ENCODE data around the gene HSP90AA1. TPM values are rescaled to one million over a fixed set of nuclear protein-coding genes. Genes with fewer than 3 reads are reported as not detected.
A peak's percentile ranks its signal among the peaks of the same experiment; 100 is the strongest.
"Not testable (repeated sequence)": the region's sequence is repeated elsewhere in the genome, so short reads cannot be mapped to it uniquely, and the experiment has no call there.

HSP90AA1 gene
- total RNA-seq, 2 donors from 2014 or later: 353 to 377 TPM

DNA sequence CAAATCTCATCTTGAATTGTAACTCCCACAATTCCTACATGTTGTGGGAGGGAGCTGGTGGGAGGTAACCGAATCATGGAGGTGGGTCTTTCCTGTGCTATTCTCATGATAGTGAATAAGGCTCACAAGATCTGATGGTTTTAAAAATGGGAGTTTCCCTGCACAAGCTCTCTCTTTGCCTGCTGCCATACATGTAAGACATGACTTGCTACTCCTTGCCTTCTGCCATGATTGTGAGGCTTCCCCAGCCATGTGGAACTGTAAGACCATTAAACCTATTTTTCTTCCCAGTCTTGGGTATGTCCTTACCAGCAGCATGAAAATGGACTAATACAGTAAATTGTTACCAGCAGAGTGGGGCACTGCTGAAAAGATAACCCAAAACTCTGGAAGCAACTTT lies 22.5 kb upstream of the HSP90AA1 start:
- not testable (repeated sequence) for H3K9me3 Mint-ChIP-seq; ATAC-seq (replicated peaks in 1 of 2); H3K27ac Mint-ChIP-seq; H3K36me3 Mint-ChIP-seq (ENCODE audit: insufficient read depth in 2 of 2); H3K4me1 Mint-ChIP-seq (ENCODE audit: low read depth); H3K4me3 Mint-ChIP-seq; DNase-seq
- peaks cover 13% of the 10 kb centered on the region for H3K27me3 Mint-ChIP-seq (ENCODE audit: low read depth)

DNA sequence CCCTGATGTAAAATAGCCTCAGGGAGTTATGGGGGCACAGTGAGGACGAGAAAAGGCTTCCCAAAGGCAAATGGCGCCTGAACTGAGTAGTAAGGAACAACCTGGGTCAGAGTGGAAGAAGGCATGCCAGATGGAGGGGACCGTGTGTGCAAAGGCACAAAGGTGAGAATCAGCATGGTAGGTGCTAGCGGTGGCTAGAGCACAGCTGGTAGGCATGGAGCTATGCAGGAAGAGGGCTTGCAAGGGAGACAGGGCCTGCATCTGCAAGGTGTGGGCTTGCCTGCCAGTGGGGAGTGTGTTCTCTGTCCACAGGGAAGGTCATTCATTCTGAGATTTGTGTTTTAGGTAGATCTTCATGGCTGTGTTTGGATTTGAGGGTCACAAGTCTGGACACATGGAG lies 18.5 kb upstream of the HSP90AA1 start:
- Mint-ChIP-seq H3K27ac (no peak overlapping the region), H3K4me3 (no peak overlapping the region), H3K36me3 (ENCODE audit: insufficient read depth in 2 of 2) (peaks cover 3% of the 10 kb centered on the region in 2 donors), H3K9me3 (peaks cover 4 to 6% of the 10 kb centered on the region in 2 donors), H3K4me1 (ENCODE audit: low read depth) (no peaks in the 10 kb centered on the region), H3K27me3 (ENCODE audit: low read depth) (no peaks in the 10 kb centered on the region)
- DNase-seq: no peak
- no peak for ATAC-seq (replicated peaks in 1 of 2)

DNA sequence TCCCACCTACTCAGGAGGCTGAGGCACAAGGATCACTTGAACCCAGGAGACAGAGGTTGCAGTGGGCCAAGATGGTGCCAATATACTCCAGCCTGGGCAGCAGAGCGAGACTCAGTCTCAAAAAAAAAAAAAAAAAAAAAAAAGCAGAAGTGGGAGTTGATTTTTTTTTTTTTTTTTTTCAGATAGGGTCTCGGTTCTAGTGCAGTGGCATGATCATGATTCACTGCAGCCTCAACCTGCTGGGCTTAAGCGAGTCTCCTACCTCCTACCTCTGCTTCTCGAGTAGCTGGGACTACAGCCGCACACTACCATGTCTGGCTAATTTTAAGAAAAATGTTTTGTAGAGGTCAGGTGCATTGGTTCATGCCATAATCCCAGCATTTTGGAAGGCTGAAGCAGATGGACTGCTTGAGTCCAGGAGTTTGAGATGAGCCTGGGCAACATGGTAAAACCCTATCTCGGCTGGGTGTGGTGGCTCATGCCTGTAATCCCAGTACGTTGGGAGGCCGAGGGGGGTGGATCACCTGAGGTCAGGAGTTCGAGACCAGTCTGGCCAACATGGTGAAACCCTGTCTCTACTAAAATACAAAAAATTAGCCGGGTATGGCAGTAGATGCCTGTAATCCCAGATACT lies 16.3 kb upstream of the HSP90AA1 start:
- Mint-ChIP-seq H3K27ac (no peak overlapping the region), H3K27me3 (ENCODE audit: low read depth) (no peaks in the 10 kb centered on the region), H3K4me3 (no peak overlapping the region), H3K4me1 (ENCODE audit: low read depth) (no peaks in the 10 kb centered on the region), H3K9me3 (no peaks in the 10 kb centered on the region), H3K36me3 (ENCODE audit: insufficient read depth in 2 of 2) (no peaks in the 10 kb centered on the region)
- DNase-seq (no peak), ATAC-seq (replicated peaks in 1 of 2) (no peak)

DNA sequence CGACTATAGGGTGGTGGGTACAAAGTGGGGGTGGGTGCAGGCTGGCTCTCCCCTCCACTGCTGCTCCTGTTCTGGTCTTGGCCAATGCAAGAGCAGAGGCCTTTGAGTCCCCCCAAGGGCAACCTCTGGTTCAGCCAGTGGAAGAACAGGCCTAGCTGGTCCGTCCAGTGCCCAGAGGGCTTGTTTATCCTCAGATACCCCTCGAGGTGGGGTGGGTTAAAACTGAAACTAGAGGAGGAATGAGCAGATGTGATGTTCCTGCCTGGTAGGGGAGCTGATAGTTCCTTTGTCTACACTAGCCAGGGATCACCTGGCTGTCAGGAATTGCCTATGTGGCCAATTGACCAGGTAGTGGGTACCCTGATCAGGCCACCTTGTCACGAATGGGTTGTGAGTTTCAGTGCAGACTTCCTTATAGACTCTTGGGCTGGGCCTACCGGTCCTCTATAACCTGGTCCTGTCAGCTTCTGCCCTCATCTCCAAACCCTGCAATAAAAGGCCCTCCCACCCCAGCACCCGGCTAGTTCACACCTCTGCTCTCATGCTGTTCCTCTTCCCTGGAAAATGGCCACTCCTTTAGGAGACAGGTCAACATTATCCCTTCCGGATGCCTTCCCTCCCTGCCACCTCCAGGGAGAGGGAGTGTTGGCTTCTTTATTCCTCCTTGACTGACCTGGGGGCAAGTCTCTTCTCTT lies 10.7 kb upstream of the HSP90AA1 start:
- H3K27me3 Mint-ChIP-seq (ENCODE audit: low read depth): no peaks in the 10 kb centered on the region
- no peak for DNase-seq
- no peaks in the 10 kb centered on the region for H3K36me3 Mint-ChIP-seq (ENCODE audit: insufficient read depth in 2 of 2)
- no peak overlapping the region for H3K4me3 Mint-ChIP-seq
- no peaks in the 10 kb centered on the region for H3K9me3 Mint-ChIP-seq
- no peak overlapping the region for H3K27ac Mint-ChIP-seq
- H3K4me1 Mint-ChIP-seq (ENCODE audit: low read depth): peaks cover 27% of the 10 kb centered on the region
- ATAC-seq (replicated peaks in 1 of 2): no peak

DNA sequence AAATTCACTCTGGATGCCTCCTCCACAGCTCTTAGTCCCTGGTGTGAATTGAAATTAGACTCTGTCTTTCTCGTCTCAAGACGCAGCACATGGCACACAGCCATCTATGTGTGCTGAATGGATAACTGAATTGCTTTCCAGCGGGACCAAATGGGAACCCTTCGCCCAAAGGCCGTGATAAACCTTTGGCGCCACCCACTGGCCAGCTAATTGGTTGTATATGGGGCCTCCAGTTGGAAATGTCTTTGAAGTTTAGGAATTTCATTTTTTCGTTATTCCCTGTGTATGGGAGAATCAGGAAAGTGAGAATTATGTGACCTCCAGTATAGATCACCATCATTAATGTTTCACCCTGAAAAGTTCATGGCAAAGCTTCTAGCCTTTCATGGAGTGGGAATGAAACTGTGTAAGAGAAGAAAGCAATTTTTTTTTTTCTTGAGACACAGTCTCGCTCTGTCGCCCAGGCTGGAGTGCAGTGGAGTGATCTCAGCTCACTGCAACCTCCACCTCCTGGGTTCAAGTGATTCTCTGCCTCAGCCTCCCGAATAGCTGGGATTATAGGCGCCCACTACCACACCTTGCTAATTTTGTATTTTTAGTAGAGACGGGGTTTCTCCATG lies 9.8 kb upstream of the HSP90AA1 start:
- no peaks in the 10 kb centered on the region for H3K36me3 Mint-ChIP-seq (ENCODE audit: insufficient read depth in 2 of 2)
- H3K27me3 Mint-ChIP-seq (ENCODE audit: low read depth): no peaks in the 10 kb centered on the region
- H3K4me3 Mint-ChIP-seq: peak overlapping the region; percentile 39 to 41
- no peaks in the 10 kb centered on the region for H3K9me3 Mint-ChIP-seq
- DNase-seq (peak; percentile 58 to 69), ATAC-seq (replicated peaks in 1 of 2) (peak; percentile 50 to 56)
- peaks cover 27% of the 10 kb centered on the region for H3K4me1 Mint-ChIP-seq (ENCODE audit: low read depth)
- H3K27ac Mint-ChIP-seq: no peak overlapping the region

- H3K36me3 Mint-ChIP-seq (ENCODE audit: insufficient read depth in 2 of 2): no peaks in the 10 kb centered on the region
- DNase-seq (no peak), ATAC-seq (replicated peaks in 1 of 2) (peak; percentile 12 to 24)
- H3K4me1 Mint-ChIP-seq (ENCODE audit: low read depth): peaks cover 27% of the 10 kb centered on the region
- peak overlapping the region; percentile 39 to 41 for H3K4me3 Mint-ChIP-seq
- no peaks in the 10 kb centered on the region for H3K9me3 Mint-ChIP-seq
- H3K27ac Mint-ChIP-seq: no peak overlapping the region
- no peaks in the 10 kb centered on the region for H3K27me3 Mint-ChIP-seq (ENCODE audit: low read depth)
Measured at GRCh38 chr14:102095871-102096568, 9.2 kb upstream of the HSP90AA1 start.

- Mint-ChIP-seq H3K9me3 (no peaks in the 10 kb centered on the region), H3K27ac (no peak overlapping the region), H3K36me3 (ENCODE audit: insufficient read depth in 2 of 2) (no peaks in the 10 kb centered on the region), H3K4me3 (peak overlapping the region; percentile 25 to 32), H3K27me3 (ENCODE audit: low read depth) (no peaks in the 10 kb centered on the region), H3K4me1 (ENCODE audit: low read depth) (peaks cover 31% of the 10 kb centered on the region)
- ATAC-seq (replicated peaks in 1 of 2) (peak; percentile 76 to 83), DNase-seq (no peak)
Measured at GRCh38 chr14:102095231-102095870, 8.5 kb upstream of the HSP90AA1 start.

GRCh38 chr14:102094101-102094500 lies 7.3 kb upstream of the HSP90AA1 start:
- Mint-ChIP-seq H3K27ac (no peak overlapping the region), H3K36me3 (ENCODE audit: insufficient read depth in 2 of 2) (peaks cover 0 to 2% of the 10 kb centered on the region in 2 donors), H3K27me3 (ENCODE audit: low read depth) (no peaks in the 10 kb centered on the region), H3K9me3 (no peaks in the 10 kb centered on the region), H3K4me1 (ENCODE audit: low read depth) (peaks cover 43% of the 10 kb centered on the region), H3K4me3 (no peak overlapping the region)
- no peak for ATAC-seq (replicated peaks in 1 of 2)
- DNase-seq: no peak

- no peak overlapping the region for H3K4me3 Mint-ChIP-seq
- DNase-seq (no peak), ATAC-seq (replicated peaks in 1 of 2) (no peak)
- peaks cover 0 to 2% of the 10 kb centered on the region in 2 donors for H3K36me3 Mint-ChIP-seq (ENCODE audit: insufficient read depth in 2 of 2)
- no peak overlapping the region for H3K27ac Mint-ChIP-seq
- peaks cover 56% of the 10 kb centered on the region for H3K4me1 Mint-ChIP-seq (ENCODE audit: low read depth)
- H3K27me3 Mint-ChIP-seq (ENCODE audit: low read depth): no peaks in the 10 kb centered on the region
- no peaks in the 10 kb centered on the region for H3K9me3 Mint-ChIP-seq
Measured at GRCh38 chr14:102092806-102093205, 6.0 kb upstream of the HSP90AA1 start.

DNA sequence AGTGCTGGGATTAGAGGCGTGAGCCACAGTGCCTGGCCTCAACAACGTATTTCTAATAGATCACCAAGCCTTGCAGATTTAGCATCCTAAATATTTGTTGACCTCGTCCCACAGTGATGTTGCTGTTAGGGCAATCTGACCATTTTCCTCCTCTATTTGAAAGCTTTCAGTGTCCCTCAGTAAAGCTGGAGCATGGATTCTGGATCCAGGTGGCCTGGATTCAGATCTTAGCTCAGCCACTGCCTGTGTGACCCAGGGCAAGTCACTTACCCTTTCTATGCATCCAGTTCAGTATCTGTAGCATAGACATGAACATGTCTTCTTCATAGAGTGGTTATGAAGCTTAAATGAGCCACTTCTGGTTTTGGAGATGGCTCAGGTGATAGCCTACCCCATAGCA lies 3.9 kb upstream of the HSP90AA1 start:
- peak overlapping the region in 1 of 2 donors; percentile 18 for H3K4me3 Mint-ChIP-seq
- no peak for ATAC-seq (replicated peaks in 1 of 2)
- DNase-seq: no peak
- no peak overlapping the region for H3K27ac Mint-ChIP-seq
- H3K27me3 Mint-ChIP-seq (ENCODE audit: low read depth): no peaks in the 10 kb centered on the region
- no peaks in the 10 kb centered on the region for H3K9me3 Mint-ChIP-seq
- H3K4me1 Mint-ChIP-seq (ENCODE audit: low read depth): peaks cover 50% of the 10 kb centered on the region
- H3K36me3 Mint-ChIP-seq (ENCODE audit: insufficient read depth in 2 of 2): peaks cover 5 to 8% of the 10 kb centered on the region in 2 donors

DNA sequence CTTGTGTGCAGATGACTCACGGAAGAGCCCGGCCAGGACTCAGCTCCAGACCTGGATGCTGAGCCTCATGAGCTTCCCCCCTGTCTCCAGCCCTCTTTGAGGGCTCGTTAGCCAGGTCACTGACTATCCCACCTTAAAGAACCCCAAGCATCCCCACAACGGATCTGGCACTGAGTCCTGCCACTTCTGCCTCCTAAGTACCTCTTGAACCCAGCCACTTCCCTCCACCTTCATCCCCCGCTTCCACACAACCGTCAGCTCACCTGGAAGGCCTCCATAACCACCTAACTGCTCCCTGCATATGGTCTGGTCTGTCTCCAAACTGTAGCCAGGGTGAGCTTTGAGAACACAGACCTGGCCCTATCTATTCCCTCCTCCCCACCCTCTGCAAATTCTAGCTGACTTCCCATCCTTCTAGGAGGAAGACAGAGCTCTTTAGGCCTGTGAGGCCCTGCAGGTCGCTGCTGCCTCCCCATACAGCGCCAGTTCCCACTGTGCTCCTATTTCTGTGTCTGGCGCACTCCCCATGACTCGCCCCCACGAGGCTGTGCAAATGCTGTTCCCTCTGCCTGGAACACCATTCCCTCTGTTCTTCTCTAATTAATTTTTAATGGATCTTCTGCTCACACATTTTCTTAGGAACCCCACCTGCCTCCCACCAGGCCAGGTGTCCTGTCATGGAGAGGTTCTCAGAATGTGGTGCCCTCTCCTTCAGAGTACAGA lies 2.9 kb upstream of the HSP90AA1 start:
- Mint-ChIP-seq H3K36me3 (ENCODE audit: insufficient read depth in 2 of 2) (peaks cover 12 to 17% of the 10 kb centered on the region in 2 donors), H3K9me3 (no peaks in the 10 kb centered on the region), H3K27me3 (ENCODE audit: low read depth) (no peaks in the 10 kb centered on the region), H3K4me1 (ENCODE audit: low read depth) (peaks cover 50% of the 10 kb centered on the region), H3K27ac (peak overlapping the region; percentile 91), H3K4me3 (peak overlapping the region; percentile 96)
- no peak for DNase-seq
- ATAC-seq (replicated peaks in 1 of 2): no peak

DNA sequence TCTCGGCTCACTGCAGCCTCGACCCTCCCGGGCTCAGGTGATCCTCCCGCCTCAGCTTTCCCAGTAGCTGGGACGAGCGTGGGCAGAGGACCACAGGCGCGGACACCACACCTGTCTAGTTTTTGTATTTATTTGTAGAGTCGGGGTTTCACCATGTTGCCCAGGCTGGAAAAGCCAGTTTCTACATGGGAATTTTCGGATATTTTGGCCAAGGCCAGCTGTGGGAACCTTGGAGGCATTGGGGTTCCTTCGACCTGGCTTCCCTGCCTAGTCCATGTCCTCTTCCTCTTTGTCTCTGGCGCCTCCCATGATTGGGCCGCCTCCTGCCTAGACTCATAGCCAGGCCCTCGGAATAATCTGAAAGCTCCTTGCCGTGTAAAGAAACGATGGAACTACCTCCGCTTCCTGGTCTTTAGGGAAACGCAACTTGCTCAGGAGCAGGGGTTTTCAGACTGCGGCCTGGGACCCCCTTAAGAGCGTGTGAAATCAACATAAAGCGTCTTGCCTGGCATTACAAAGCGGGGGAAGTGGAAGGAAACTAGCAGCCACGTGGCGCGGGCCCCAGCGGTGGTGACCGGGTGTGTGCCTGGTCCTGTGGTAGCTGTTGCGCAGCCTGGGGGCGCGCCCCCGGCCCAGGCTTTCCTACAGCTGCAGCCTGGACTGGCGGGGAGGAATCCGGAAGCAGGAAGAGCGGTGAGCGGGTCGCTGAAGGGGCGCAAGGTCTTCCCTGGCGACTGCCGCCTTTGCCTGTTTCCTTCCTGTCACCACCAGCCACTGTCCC lies 1.4 kb upstream of the HSP90AA1 start:
- Mint-ChIP-seq H3K9me3 (no peaks in the 10 kb centered on the region), H3K4me1 (ENCODE audit: low read depth) (peaks cover 59% of the 10 kb centered on the region)

More for the DNA sequence above, 1.4 kb upstream of the HSP90AA1 start:
- Mint-ChIP-seq H3K4me3 (peak overlapping the region; percentile 96), H3K27me3 (ENCODE audit: low read depth) (no peaks in the 10 kb centered on the region), H3K27ac (peak overlapping the region; percentile 96), H3K36me3 (ENCODE audit: insufficient read depth in 2 of 2) (peaks cover 21 to 30% of the 10 kb centered on the region in 2 donors)
- ATAC-seq (replicated peaks in 1 of 2) (peak; percentile 4 to 12), DNase-seq (peak; percentile 64 to 65)
